NB4 (cell line): ENCODE measurements around the gene OSBPL10.

Experiments used
- MYC ChIP-seq: IDR thresholded peaks from 2 replicates; pipeline ENCODE4 v1.6.1; 2011; ENCODE audit warnings: low read depth, low read length
- POLR2A ChIP-seq: IDR thresholded peaks from 2 replicates; pipeline ENCODE4 v1.6.1; 2011; ENCODE audit warnings: mild to moderate bottlenecking; ENCODE audit not compliant: insufficient read length; ENCODE audit errors: extremely low read depth
- TF ChIP-seq, protein P1 (sequence below): IDR thresholded peaks from one replicate; pipeline ENCODE4 v1.5.1; 2012; ENCODE audit warnings: low read depth, low read length
- TF ChIP-seq, protein P2 (sequence below): IDR thresholded peaks from 2 replicates; pipeline ENCODE4 v1.6.1; 2011; ENCODE audit warnings: low read depth, low read length

DNA sequence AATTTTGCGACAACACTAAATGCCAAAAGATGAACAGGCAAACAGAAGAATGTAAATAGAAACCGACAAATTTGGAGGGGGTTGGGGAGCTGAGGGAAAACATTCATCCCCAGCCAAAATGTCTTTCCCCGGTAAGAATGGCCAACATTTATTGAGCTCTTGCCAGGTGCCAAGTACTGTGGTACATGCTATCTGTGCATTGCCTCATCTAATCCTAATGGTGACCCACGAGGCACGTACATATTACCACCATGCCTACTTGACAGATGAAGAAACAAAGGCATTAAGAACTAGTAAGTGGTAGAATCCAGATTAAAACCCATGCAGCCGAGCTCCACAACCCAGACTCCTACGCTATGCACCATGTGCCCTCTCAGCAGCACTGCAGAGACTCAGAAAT is 242.7 kb downstream of the OSBPL10 start:
- TF ChIP-seq, protein P1, sequence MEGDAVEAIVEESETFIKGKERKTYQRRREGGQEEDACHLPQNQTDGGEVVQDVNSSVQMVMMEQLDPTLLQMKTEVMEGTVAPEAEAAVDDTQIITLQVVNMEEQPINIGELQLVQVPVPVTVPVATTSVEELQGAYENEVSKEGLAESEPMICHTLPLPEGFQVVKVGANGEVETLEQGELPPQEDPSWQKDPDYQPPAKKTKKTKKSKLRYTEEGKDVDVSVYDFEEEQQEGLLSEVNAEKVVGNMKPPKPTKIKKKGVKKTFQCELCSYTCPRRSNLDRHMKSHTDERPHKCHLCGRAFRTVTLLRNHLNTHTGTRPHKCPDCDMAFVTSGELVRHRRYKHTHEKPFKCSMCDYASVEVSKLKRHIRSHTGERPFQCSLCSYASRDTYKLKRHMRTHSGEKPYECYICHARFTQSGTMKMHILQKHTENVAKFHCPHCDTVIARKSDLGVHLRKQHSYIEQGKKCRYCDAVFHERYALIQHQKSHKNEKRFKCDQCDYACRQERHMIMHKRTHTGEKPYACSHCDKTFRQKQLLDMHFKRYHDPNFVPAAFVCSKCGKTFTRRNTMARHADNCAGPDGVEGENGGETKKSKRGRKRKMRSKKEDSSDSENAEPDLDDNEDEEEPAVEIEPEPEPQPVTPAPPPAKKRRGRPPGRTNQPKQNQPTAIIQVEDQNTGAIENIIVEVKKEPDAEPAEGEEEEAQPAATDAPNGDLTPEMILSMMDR: no peak
- TF ChIP-seq, protein P2, sequence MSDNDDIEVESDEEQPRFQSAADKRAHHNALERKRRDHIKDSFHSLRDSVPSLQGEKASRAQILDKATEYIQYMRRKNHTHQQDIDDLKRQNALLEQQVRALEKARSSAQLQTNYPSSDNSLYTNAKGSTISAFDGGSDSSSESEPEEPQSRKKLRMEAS: no peak
- no peak for TF ChIP-seq POLR2A
- TF ChIP-seq MYC: no peak
